ENCODE results near the gene MANBA.
"Not testable (repeated sequence)": the region's sequence is repeated elsewhere in the genome, so short reads cannot be mapped to it uniquely, and the experiment has no call there.

The MANBA gene

GRCh38 chr4:102718833-102719575 lies 41.8 kb downstream of the MANBA start:
- DNase-seq: not testable (repeated sequence)

DNA sequence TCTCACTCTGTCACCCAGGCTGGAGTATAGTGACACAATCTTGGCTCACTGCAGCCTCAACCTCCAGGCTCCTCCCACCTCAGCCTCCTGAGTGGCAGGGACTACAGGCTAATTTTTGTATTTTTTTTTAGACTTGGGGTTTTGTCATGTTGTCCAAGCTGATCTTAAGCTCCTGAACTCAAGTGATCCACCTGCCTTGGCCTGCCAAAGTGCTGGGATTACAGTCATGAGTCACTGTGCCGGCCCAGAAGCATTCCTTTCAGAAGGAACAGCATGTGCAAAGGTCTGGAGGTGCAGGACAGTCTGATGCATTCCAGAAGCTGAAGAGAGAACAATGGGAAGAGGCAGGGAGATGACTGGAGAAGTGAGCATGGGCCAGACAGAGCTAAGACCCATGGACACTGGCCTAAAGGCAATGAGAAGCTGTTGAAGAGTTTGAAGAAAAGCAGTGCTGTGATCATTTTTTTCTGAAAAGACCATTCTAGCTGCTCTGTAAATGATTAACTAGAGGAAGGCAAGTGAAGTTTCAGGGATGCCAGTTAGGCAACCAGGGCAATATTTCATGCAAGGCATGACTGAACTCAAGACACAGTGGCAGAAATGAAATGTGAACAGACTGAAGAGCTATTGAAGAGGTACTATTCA lies 43.2 kb downstream of the MANBA start:
- no peak for DNase-seq

GRCh38 chr4:102715057-102715456 lies 45.7 kb downstream of the MANBA start:
- no peak for DNase-seq

- DNase-seq: not testable (repeated sequence)
Measured at GRCh38 chr4:102713774-102714173, 47.0 kb downstream of the MANBA start.

DNA sequence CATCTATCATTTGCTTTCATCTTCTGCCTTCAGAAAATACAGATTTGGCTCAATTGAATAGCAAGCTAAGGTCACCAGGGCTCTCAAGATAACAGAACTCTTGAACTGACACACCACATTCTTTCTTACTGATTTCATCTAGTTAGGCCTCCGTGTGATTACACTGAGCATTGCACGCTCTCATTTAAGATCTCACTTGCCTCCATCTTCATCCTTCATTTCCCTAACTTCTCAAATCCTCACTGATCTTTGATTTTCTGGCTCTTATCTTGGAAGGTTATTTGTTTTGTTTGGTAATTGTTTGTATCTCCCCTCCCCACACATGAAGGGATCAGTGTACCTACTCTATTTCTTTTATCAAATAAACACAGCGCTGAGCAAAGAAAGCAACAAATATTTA lies 47.7 kb downstream of the MANBA start:
- no peak for DNase-seq

GRCh38 chr4:102710986-102711385 lies 49.8 kb downstream of the MANBA start:
- DNase-seq: no peak

GRCh38 chr4:102709060-102709459 lies 51.7 kb downstream of the MANBA start:
- not testable (repeated sequence) for DNase-seq

DNA sequence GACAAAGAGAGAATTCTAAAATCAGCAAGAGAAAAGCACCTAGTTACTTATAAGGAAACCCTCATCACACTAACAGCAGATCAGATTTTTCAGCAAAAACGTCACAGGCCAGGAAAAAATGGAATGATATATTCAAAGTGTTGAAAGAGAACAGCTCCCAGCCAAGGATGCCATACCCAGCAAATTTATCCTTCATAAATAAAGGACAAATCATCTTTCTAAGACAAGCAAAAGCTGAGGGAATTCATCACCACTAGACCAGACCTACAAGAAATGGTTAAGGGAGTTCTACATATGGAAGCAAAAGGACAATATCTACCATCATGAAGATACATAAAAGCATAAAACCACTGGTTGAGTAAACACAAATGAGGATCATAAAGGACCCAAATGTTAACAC lies 53.6 kb downstream of the MANBA start:
- no peak for DNase-seq

GRCh38 chr4:102705391-102705935 lies 55.3 kb downstream of the MANBA start:
- no peak for DNase-seq

DNA sequence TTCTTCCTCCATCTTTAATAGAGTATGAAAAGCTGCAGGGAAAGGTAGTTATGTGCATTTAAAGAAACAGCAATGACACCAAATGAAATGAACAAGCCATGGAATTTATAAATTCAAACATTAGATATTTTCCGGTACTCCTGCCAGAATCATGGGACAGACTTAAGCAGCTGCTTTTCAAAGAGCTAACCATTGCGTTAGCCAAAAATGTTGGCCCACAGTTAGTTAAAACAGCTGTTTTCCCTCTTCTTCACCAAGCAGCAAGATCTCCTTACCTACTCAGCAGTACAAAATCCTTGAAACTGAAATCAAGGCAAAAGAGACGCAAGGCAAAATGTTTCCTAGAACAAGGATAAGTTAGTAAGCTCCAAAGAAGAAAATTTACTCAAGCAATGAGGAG lies 64.0 kb downstream of the MANBA start:
- DNase-seq: no peak

GRCh38 chr4:102694791-102695190 lies 66.0 kb downstream of the MANBA start:
- no peak for DNase-seq

GRCh38 chr4:102693861-102694260 lies 66.9 kb downstream of the MANBA start:
- DNase-seq: no peak

DNA sequence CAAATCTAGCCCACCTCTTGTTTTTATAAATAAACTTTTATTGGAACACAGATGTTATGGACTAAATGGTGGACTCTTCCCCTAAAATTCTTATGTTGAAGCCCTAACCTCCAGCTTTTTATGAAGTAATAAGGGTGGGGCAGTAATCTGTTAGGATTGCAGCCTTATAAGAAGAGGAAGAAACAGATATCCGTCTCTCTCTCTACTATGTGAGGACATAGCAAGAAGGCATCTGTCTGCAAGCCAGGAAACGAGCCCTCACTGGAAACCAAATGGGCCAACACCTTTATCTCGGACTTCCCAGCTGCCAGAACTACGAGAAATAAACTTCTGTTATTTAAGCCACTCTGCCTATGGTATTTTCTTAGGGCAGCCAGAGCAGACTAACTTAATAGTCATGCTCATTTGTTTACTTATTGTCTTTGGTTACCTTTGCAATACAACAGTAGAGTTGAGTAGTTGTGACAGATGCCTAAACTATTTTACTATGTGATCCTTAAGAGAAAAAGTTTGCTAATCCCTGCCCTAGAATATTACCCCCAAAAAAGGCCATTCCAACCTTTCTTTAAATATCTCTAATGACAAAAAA lies 67.4 kb downstream of the MANBA start:
- DNase-seq: no peak

GRCh38 chr4:102692474-102692873 lies 68.3 kb downstream of the MANBA start:
- DNase-seq: no peak

GRCh38 chr4:102687982-102688433 lies 72.8 kb downstream of the MANBA start:
- DNase-seq: no peak

DNA sequence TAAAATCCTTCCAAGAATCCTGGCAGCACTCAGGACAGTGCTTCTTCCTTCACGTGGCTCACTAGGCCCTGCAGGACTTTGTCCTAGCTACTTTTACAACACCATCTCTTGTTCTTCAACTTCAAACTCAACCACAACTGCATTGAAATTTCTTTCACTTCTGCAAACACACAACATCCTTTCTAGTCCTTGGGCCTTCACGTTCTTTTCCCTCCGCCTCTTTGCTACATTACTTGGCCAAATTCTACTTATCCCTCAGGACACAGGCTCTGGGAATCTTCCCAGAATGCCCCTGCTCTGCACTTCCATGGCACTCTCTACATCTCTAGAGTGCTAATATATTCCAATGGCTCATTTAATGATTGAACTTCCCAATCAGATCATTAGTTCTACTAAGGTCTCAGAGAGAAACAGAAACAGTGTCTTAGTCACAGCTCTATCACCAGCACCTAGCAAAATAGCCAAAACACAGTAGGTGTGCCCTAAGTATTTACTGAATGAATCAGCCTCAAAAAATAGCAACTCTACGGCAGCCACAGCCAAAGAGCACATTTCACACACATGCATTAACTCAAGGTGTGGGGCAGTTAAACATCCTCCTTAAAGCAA lies 73.3 kb downstream of the MANBA start:
- DNase-seq: no peak

- no peak for DNase-seq
Measured at GRCh38 chr4:102685768-102686167, 75.0 kb downstream of the MANBA start.

GRCh38 chr4:102684610-102685052 lies 76.1 kb downstream of the MANBA start:
- DNase-seq: no peak

- no peak for DNase-seq
Measured at GRCh38 chr4:102683881-102684609, 76.7 kb downstream of the MANBA start.

- no peak for DNase-seq
Measured at GRCh38 chr4:102678695-102679335, 82.0 kb downstream of the MANBA start.

DNA sequence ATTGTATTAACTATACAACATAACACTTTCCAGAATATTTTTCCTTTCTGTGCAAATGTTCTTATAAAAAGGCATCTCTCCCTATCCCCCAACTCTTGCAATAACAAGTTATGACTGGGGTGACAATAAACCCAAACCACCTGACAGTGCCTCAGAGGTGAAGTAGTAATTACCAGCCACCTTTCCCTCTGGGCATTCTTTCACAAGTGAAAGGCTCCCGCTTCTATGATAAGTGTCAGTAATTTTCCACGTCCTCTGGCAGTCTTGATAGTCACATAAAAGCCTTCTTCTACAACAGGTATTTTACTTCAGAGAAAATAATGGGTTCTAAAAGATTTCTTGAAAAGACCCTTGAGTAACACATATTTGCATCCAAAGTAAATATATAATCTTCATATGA lies 82.7 kb downstream of the MANBA start:
- no peak for DNase-seq

DNA sequence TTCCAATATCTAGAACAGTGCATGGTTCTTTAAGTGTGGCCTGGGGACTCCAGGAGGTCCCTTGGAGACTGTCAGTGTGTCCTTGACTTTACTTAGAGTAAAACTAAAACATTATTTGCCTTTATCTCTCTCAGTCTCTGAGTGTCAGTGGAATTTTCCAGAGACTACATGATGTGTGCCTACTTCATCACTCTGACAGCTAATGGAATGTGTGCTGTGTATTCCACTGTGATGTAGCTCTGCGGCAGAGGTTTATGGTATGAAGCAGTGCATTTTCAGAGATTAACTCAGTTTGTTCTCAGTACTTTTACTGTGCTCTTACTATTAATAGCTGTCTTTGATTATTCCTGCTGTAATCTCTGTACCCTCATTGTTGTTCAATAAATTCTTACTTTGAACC lies 85.6 kb downstream of the MANBA start:
- DNase-seq: no peak

Measured in activated CD4-positive, alpha-beta T cell treated with anti-CD3 and anti-CD28 coated beads for 1 hour (primary cell).